K562 (cell line): ENCODE results near the gene KAT2B. TPM values are rescaled to one million over a fixed set of nuclear protein-coding genes. Genes with fewer than 3 reads are reported as not detected.

Experiments used
- ATAC-seq: fragments of 200-7000 bp; cut with Tn5 transposase; 3 replicates; pipeline ENCODE4 v1.9.1; 2020; ENCODE audit warnings: moderate library complexity
- BruUV-seq: library from RNA; stranded (reverse); fragments of 400-500 nt; replicated peaks from 2 replicates; lab custom pipeline; 2021; lab: Mats Ljungman, UMichigan
- CTCF ChIA-PET: fragments of 300-600 bp; formaldehyde crosslinking; extraction: SDS; loops from one replicate; lab custom pipeline; 2021; ENCODE audit warnings: low intra/inter-chr PET ratio; lab: Yijun Ruan, JAX
- POLR2A ChIA-PET: fragments of 300-600, 350-650 bp; sonication (Branson Sonifier 250); formaldehyde crosslinking; extraction: SDS; loops from one replicate; lab custom pipeline; 2021; ENCODE audit warnings: antibody characterized with exemption, inconsistent platforms; lab: Yijun Ruan, JAX
- DNase-seq, 4 experiments: peaks; one replicate each; pipeline versions ENCODE4 v3.0.0 to v3.0.0-alpha.2; 2011 to 2018; ENCODE audit warnings: low spot score in 3 of 4, mixed read lengths in 3 of 4; ENCODE audit errors: extremely low read depth in 1 of 4
- FAIRE-seq: peaks from 2 replicates; lab custom pipeline; 2011; peaks lifted over from hg19 to GRCh38; lab: Jason Lieb, UNC
- H2AFZ ChIP-seq: 2 replicates; pipeline ENCODE4 v1.6.0; 2011; ENCODE audit warnings: low read depth, low read length, control low read depth, inconsistent platforms
- H3K27ac ChIP-seq: fragments of 200-600 bp; 3 replicates; pipeline ENCODE4 v1.8.0; 2011; ENCODE audit warnings: low read depth, mild to moderate bottlenecking, control low read depth, inconsistent platforms, low read length, moderate library complexity, mixed read lengths; ENCODE audit errors: extremely low read depth
- H3K27me3 ChIP-seq, 2 experiments: fragments of 300-600 bp in 1 of 2; 2 replicates in 1 of 2; 3 replicates in 1 of 2; pipeline versions ENCODE4 v1.6.0 to v1.8.0; 2011; ENCODE audit warnings: inconsistent platforms in 2 of 2, low read length in 2 of 2, mild to moderate bottlenecking in 1 of 2, mixed read lengths in 1 of 2, moderate library complexity in 1 of 2; ENCODE audit not compliant: control insufficient read depth in 2 of 2, insufficient read depth in 2 of 2
- H3K36me3 ChIP-seq: fragments of 300-600 bp; 3 replicates; pipeline ENCODE4 v1.8.0; 2011; ENCODE audit warnings: mild to moderate bottlenecking, low read length, inconsistent platforms; ENCODE audit not compliant: control insufficient read depth, insufficient read depth
- H3K4me1 ChIP-seq, 2 experiments: fragments of 200-600 bp in 1 of 2; replicated peaks in 1 of 2; 2 replicates in 1 of 2; 3 replicates in 1 of 2; pipeline versions ENCODE4 v1.5.1 to v1.8.0; 2011; ENCODE audit warnings: inconsistent platforms in 2 of 2, low read length in 2 of 2, mild to moderate bottlenecking in 1 of 2, mixed read lengths in 1 of 2, moderate library complexity in 1 of 2; ENCODE audit not compliant: control insufficient read depth in 2 of 2, insufficient read depth in 2 of 2
- H3K4me2 ChIP-seq: 2 replicates; pipeline ENCODE4 v1.6.1; 2011; ENCODE audit warnings: low read length, control low read depth, inconsistent platforms, mixed read lengths; ENCODE audit not compliant: insufficient read depth
- H3K4me3 ChIP-seq: fragments of 200-600 bp; sonication (generic), shearing (Covaris generic); 2 replicates; pipeline ENCODE4 v1.5.1; 2016; ENCODE audit warnings: control low read depth, inconsistent platforms
- H3K79me2 ChIP-seq: fragments of 200-600 bp; 3 replicates; pipeline ENCODE4 v1.8.0; 2011; ENCODE audit warnings: low read length, inconsistent platforms; ENCODE audit not compliant: control insufficient read depth, insufficient read depth
- H3K9ac ChIP-seq, 2 experiments: 2 replicates each; pipeline versions ENCODE4 v1.6.0 to v1.6.1; 2011; ENCODE audit warnings: low read depth in 2 of 2, low read length in 2 of 2, control low read depth in 1 of 2, inconsistent platforms in 1 of 2, mild to moderate bottlenecking in 1 of 2, mixed read lengths in 1 of 2; ENCODE audit not compliant: insufficient read depth in 1 of 2
- H3K9me1 ChIP-seq: one replicate; pipeline ENCODE4 v1.6.0; 2011; ENCODE audit warnings: inconsistent platforms, mild to moderate bottlenecking, low read length, moderate library complexity; ENCODE audit not compliant: control insufficient read depth, insufficient read depth
- H3K9me3 ChIP-seq: replicated peaks from 2 replicates; pipeline ENCODE4 v1.5.1; 2011; ENCODE audit warnings: low read depth, low read length, inconsistent platforms; ENCODE audit not compliant: control insufficient read depth, insufficient read depth
- H4K20me1 ChIP-seq: replicated peaks from 2 replicates; pipeline ENCODE4 v1.6.1; 2011; ENCODE audit warnings: low read length, inconsistent platforms, mixed read lengths; ENCODE audit not compliant: control insufficient read depth, insufficient read depth
- ATF4 ChIP-seq: fragments of 450-650 bp; formaldehyde crosslinking; IDR thresholded peaks from 2 replicates; pipeline ENCODE4 v1.4.0; 2022; ENCODE audit warnings: mild to moderate bottlenecking, moderate library complexity
- FOXM1 ChIP-seq, 2 experiments: fragments of 450-650 bp in 1 of 2; sonication (generic) in 1 of 2; formaldehyde crosslinking in 1 of 2; IDR thresholded peaks; 2 replicates each; pipeline versions ENCODE4 v1.6.1 to v1.9.0; 2017 to 2022; ENCODE audit warnings: low read depth in 2 of 2, mild to moderate bottlenecking in 2 of 2, missing genetic modification reagents in 1 of 2, moderate library complexity in 1 of 2
- FOXP4 ChIP-seq: sonication (generic); formaldehyde crosslinking; IDR thresholded peaks from 2 replicates; pipeline ENCODE4 v1.8.0; 2022; ENCODE audit warnings: mild to moderate bottlenecking, missing genetic modification reagents, borderline replicate concordance
- KLF6 ChIP-seq: fragments of 250-450 bp; sonication (Bioruptor Pico); IDR thresholded peaks from 2 replicates; pipeline ENCODE4 v1.4.0; 2020; ENCODE audit warnings: mild to moderate bottlenecking, moderate library complexity, borderline replicate concordance
- PHB2 ChIP-seq: fragments of 450-650 bp; IDR thresholded peaks from 2 replicates; pipeline ENCODE4 v1.6.1; 2017; ENCODE audit warnings: low read depth
- RUNX1 ChIP-seq: sonication (generic); IDR thresholded peaks from 2 replicates; pipeline ENCODE4 v1.6.1; 2016; ENCODE audit warnings: antibody characterized with exemption, low read depth
- SRSF9 ChIP-seq: fragments of 200-400 bp; formaldehyde crosslinking; IDR thresholded peaks from 2 replicates; pipeline ENCODE4 v1.6.1; 2017; ENCODE audit warnings: low read depth, low read length, borderline replicate concordance
- TAF15 ChIP-seq: fragments of 200-400 bp; formaldehyde crosslinking; IDR thresholded peaks from 2 replicates; pipeline ENCODE4 v1.6.1; 2017; ENCODE audit warnings: mild to moderate bottlenecking, low read depth, low read length, moderate library complexity
- YY1 ChIP-seq, 3 experiments: IDR thresholded peaks; 2 replicates each; pipeline ENCODE4 v1.6.1; 2011; ENCODE audit warnings: low read length in 2 of 3, mild to moderate bottlenecking in 2 of 3, moderate library complexity in 2 of 3, borderline replicate concordance in 1 of 3, control low read depth in 1 of 3, low read depth in 1 of 3; ENCODE audit not compliant: insufficient read depth in 3 of 3, insufficient replicate concordance in 2 of 3, control insufficient read depth in 1 of 3, insufficient read length in 1 of 3; ENCODE audit errors: extremely low read depth in 1 of 3
- ZNF584 ChIP-seq: fragments of 200-800 bp; sonication (Bioruptor generic); IDR thresholded peaks from 2 replicates; pipeline ENCODE4 v1.6.1; 2016; ENCODE audit warnings: low read depth, mild to moderate bottlenecking, missing genetic modification characterization, missing compliant biosample characterization
- ZNF79 ChIP-seq: fragments of 250-450 bp; sonication (Bioruptor Pico); IDR thresholded peaks from 2 replicates; pipeline ENCODE4 v1.4.0; 2020; ENCODE audit warnings: low read depth, mild to moderate bottlenecking, moderate library complexity
- WGBS: fragments of 100-300 bp; shearing (Covaris generic); methylation state at CpG from one replicate; pipeline ENCODE4 v1.1.6; 2016; ENCODE audit warnings: low coverage, mixed read lengths; ENCODE audit not compliant: insufficient coverage; ENCODE audit errors: missing lambda C conversion rate; 5-methylcytosine and 5-hydroxymethylcytosine counted together
- in situ Hi-C: fragments of 300-500 bp; cut with MboI; formaldehyde crosslinking; loops from 4 replicates; pipeline ENCODE4 v1.15.0; 2018; ENCODE audit warnings: inconsistent platforms, mixed read lengths
- intact Hi-C: fragments of 100-400 bp; cut with micrococcal nuclease; formaldehyde crosslinking; loops from 2 replicates; pipeline ENCODE4 v1.14.2; 2022
- polyA plus RNA-seq, 8 experiments: library from polyadenylated mRNA; depleted of rRNA in 4 of 8; stranded (reverse) in 5 of 8; unstranded in 3 of 8; fragments of >200 nt; fragmentation: Nextera tagmentation in 2 of 8; fragmentation: Illumina TruSeq in 1 of 8; extraction: Ambion mirVana in 2 of 8; extraction: Trizol in 1 of 8; gene quantifications; 2 replicates each; pipeline versions ENCODE4 v1.2.1 to v1.2.3, GENCODE V29; 2011 to 2014; ENCODE audit warnings: inconsistent platforms in 1 of 8, missing spikeins in 1 of 8
- total RNA-seq, 7 experiments: library from RNA; depleted of rRNA in 6 of 7; stranded (reverse); fragments of >200 nt in 6 of 7; fragmentation: Illumina TruSeq in 2 of 7; extraction: Trizol in 2 of 7; gene quantifications; 2 replicates each; pipeline versions ENCODE4 v1.2.1 to v1.2.3, GENCODE V29; 2011 to 2021; ENCODE audit warnings: low replicate concordance in 1 of 7

Gene KAT2B
- total and polyA plus RNA-seq, 9 of the 15 experiments (the other 6 are each of a cell fraction or from before 2014, with no cell fraction given): 3.3 to 14.9 (median 12.2) TPM

GRCh38 chr3:20077068-20077467 is 36.8 kb downstream of the KAT2B start:
- H3K9ac ChIP-seq: no peak overlapping the region
- no peak overlapping the region for H3K4me2 ChIP-seq
- in situ Hi-C loops (no loop called here), intact Hi-C loops (no loop called here)
- no peak overlapping the region for H3K27ac ChIP-seq
- H3K4me1 ChIP-seq: peaks cover 5 to 6% of the 10 kb centered on the region in 2 experiments; a peak in 3 of 5 replicates
- FAIRE-seq: no peak
- no TSS peak for BruUV-seq
- H2AFZ ChIP-seq: no peak overlapping the region
- H3K9me1 ChIP-seq: no peaks in the 10 kb centered on the region
- no peaks in the 10 kb centered on the region for H3K9me3 ChIP-seq
- no peaks in the 10 kb centered on the region for H3K79me2 ChIP-seq
- H3K27me3 ChIP-seq: no peaks in the 10 kb centered on the region
- ChIA-PET CTCF (no interaction called here), POLR2A (no interaction called here)
- ATAC-seq: peak; percentile 70
- H4K20me1 ChIP-seq: no peaks in the 10 kb centered on the region
- no peak overlapping the region for H3K4me3 ChIP-seq
- H3K36me3 ChIP-seq: peaks cover 7% of the 10 kb centered on the region; the same call in 2 of the 3 replicates
- WGBS: 0% methylated on average over 1 of the region's 1 CpG
- no peak for TF ChIP-seq SRSF9
- peak in 1 of 3 experiments; percentile 61 for TF ChIP-seq YY1 (IDR thresholded peaks at IDR 0.05; ENCODE audit: borderline replicate concordance in 1 of 3, control insufficient read depth in 1 of 3, extremely low read depth in 1 of 3, insufficient read depth in 3 of 3, insufficient read length in 1 of 3, insufficient replicate concordance in 2 of 3, low read depth in 1 of 3, low read length in 2 of 3)
- DNase-seq: no peak

GRCh38 chr3:20078194-20078714 is 38.0 kb downstream of the KAT2B start:
- no peak for FAIRE-seq
- Histone ChIP-seq H3K27me3 (no peaks in the 10 kb centered on the region), H3K9me3 (no peaks in the 10 kb centered on the region), H3K9ac (no peak overlapping the region), H3K36me3 (peaks cover 7% of the 10 kb centered on the region; the same call in 2 of the 3 replicates), H3K27ac (no peak overlapping the region), H2AFZ (no peak overlapping the region), H3K4me1 (peaks cover 5 to 6% of the 10 kb centered on the region in 2 experiments; a peak in 3 of 5 replicates), H3K9me1 (no peaks in the 10 kb centered on the region), H3K79me2 (no peaks in the 10 kb centered on the region), H4K20me1 (no peaks in the 10 kb centered on the region), H3K4me2 (no peak overlapping the region), H3K4me3 (no peak overlapping the region)
- CTCF ChIA-PET: no interaction called here
- BruUV-seq: no TSS peak
- ATAC-seq: no peak
- intact Hi-C loops: no loop called here
- in situ Hi-C loops: no loop called here
- DNase-seq: no peak
- 79% methylated on average over 9 of the region's 9 CpGs for WGBS
- POLR2A ChIA-PET: interaction anchor here (1.0 kb wide), 2 partner anchors 21 to 36 kb away, joined by 3 to 5 read pairs; no protein-coding TSS in a partner anchor
- no peak for TF ChIP-seq KLF6 (CRISPR knock-in tag)
- no peak for TF ChIP-seq FOXM1 (IDR thresholded peaks at IDR 0.05; ENCODE audit: low read depth)
- TF ChIP-seq FOXM1 (CRISPR knock-in tag; IDR thresholded peaks at IDR 0.05; ENCODE audit: low read depth): no peak
- TF ChIP-seq PHB2: no peak
- no peak for TF ChIP-seq ZNF79 (CRISPR knock-in tag)
- no peak for TF ChIP-seq ATF4 (CRISPR knock-in tag)
- no peak for TF ChIP-seq TAF15
- TF ChIP-seq RUNX1: no peak
- TF ChIP-seq FOXP4 (CRISPR knock-in tag): no peak
- no peak for TF ChIP-seq ZNF584 (CRISPR knock-in tag)
